Nephron (organoid): ENCODE results near the gene FAM240B.

Experiments
- H3K27ac Mint-ChIP-seq, 3 experiments: 2 replicates each; pipeline ENCODE4 v1.8.0; 2020; ENCODE audit warnings: mixed read lengths in 3 of 3, mild to moderate bottlenecking in 2 of 3, moderate library complexity in 1 of 3
- H3K27me3 Mint-ChIP-seq: 2 replicates; pipeline ENCODE4 v1.8.0; 2021; ENCODE audit warnings: low read depth, mild to moderate bottlenecking, moderate library complexity, mixed read lengths
- H3K36me3 Mint-ChIP-seq: 2 replicates; pipeline ENCODE4 v1.8.0; 2020; ENCODE audit warnings: low read depth, mixed read lengths
- H3K4me1 Mint-ChIP-seq: 2 replicates; pipeline ENCODE4 v1.8.0; 2020; ENCODE audit warnings: mixed read lengths
- H3K4me3 Mint-ChIP-seq, 3 experiments: 2 replicates each; pipeline ENCODE4 v1.8.0; 2020; ENCODE audit warnings: mild to moderate bottlenecking in 3 of 3, mixed read lengths in 3 of 3, moderate library complexity in 2 of 3
- H3K9me3 Mint-ChIP-seq: 2 replicates; pipeline ENCODE4 v1.8.0; 2020; ENCODE audit warnings: mixed read lengths
- TF ChIP-seq, protein P1 (sequence below), 3 experiments: fragments of 200-600 bp; sonication (generic); IDR thresholded peaks; one replicate each; pipeline ENCODE4 v1.5.0; 2021; ENCODE audit warnings: antibody characterized with exemption in 3 of 3; ENCODE audit not compliant: unreplicated experiment in 3 of 3

The FAM240B gene

DNA sequence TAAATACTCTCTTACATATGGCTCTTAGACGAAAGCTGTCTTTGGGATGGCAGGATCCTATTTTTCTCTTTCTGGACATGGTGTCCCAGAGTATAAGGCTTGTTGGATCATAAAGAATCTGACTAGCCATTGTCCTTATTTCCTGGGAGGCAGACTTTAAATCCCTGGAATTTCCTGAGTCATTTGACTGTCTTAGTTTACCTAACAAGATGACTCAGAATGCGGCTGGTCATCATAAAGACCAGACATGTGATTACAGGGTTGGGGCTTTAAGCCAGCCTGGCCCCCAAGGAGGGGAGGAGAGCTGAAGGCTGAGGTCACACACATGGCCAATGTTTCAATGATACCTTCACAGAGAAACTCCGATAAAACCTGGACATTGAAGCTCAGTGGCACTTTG lies 37.2 kb downstream of the FAM240B start:
- H3K4me1 Mint-ChIP-seq: peaks cover 44% of the 10 kb centered on the region
- no peaks in the 10 kb centered on the region for H3K36me3 Mint-ChIP-seq
- peaks cover 11% of the 10 kb centered on the region for H3K27me3 Mint-ChIP-seq
- H3K27ac Mint-ChIP-seq: no peak overlapping the region
- no peak overlapping the region for H3K4me3 Mint-ChIP-seq
- no peaks in the 10 kb centered on the region for H3K9me3 Mint-ChIP-seq
- TF ChIP-seq, protein P1, sequence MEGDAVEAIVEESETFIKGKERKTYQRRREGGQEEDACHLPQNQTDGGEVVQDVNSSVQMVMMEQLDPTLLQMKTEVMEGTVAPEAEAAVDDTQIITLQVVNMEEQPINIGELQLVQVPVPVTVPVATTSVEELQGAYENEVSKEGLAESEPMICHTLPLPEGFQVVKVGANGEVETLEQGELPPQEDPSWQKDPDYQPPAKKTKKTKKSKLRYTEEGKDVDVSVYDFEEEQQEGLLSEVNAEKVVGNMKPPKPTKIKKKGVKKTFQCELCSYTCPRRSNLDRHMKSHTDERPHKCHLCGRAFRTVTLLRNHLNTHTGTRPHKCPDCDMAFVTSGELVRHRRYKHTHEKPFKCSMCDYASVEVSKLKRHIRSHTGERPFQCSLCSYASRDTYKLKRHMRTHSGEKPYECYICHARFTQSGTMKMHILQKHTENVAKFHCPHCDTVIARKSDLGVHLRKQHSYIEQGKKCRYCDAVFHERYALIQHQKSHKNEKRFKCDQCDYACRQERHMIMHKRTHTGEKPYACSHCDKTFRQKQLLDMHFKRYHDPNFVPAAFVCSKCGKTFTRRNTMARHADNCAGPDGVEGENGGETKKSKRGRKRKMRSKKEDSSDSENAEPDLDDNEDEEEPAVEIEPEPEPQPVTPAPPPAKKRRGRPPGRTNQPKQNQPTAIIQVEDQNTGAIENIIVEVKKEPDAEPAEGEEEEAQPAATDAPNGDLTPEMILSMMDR (IDR thresholded peaks at IDR 0.05; ENCODE audit: unreplicated experiment in 3 of 3): no peak

DNA sequence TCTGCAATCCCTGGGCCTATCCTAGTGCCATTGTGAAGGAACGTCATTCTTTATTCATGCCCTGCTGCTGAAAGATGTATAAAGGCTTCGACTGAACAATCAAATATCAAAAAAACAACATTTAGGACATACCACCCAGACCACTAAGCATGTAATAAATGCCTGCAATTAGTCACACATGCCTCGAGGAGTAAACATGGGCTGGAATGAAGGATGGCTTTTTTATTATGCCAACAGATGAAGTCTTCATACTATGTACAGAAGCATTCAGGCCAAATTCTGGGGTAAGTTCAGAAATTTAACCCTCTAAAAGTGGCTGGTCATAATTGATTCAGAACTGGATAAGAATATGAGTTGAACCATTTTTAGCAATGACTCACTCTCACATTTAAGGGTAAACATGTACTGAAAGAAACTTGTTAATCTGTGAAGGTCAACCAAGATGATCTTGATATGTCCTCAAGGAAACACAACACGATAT lies 38.1 kb downstream of the FAM240B start:
- no peak overlapping the region for H3K4me3 Mint-ChIP-seq

GRCh38 chr9:38680837-38681445 lies 39.0 kb downstream of the FAM240B start:
- TF ChIP-seq, protein P1 (IDR thresholded peaks at IDR 0.05; ENCODE audit: unreplicated experiment in 3 of 3): no peak
- no peaks in the 10 kb centered on the region for H3K36me3 Mint-ChIP-seq
- H3K4me3 Mint-ChIP-seq: no peak overlapping the region
- H3K9me3 Mint-ChIP-seq: no peaks in the 10 kb centered on the region
- H3K27ac Mint-ChIP-seq: peak overlapping the region; percentile 54 to 75 (median 62)
- H3K27me3 Mint-ChIP-seq: peaks cover 13% of the 10 kb centered on the region
- peaks cover 41% of the 10 kb centered on the region for H3K4me1 Mint-ChIP-seq

More for the DNA sequence above, 38.1 kb downstream of the FAM240B start:
- no peaks in the 10 kb centered on the region for H3K36me3 Mint-ChIP-seq
- peaks cover 11% of the 10 kb centered on the region for H3K27me3 Mint-ChIP-seq
- peaks cover 44% of the 10 kb centered on the region for H3K4me1 Mint-ChIP-seq
- H3K9me3 Mint-ChIP-seq: no peaks in the 10 kb centered on the region
- peak overlapping the region; percentile 23 to 75 (median 62) for H3K27ac Mint-ChIP-seq
- TF ChIP-seq, protein P1 (IDR thresholded peaks at IDR 0.05; ENCODE audit: unreplicated experiment in 3 of 3): no peak

DNA sequence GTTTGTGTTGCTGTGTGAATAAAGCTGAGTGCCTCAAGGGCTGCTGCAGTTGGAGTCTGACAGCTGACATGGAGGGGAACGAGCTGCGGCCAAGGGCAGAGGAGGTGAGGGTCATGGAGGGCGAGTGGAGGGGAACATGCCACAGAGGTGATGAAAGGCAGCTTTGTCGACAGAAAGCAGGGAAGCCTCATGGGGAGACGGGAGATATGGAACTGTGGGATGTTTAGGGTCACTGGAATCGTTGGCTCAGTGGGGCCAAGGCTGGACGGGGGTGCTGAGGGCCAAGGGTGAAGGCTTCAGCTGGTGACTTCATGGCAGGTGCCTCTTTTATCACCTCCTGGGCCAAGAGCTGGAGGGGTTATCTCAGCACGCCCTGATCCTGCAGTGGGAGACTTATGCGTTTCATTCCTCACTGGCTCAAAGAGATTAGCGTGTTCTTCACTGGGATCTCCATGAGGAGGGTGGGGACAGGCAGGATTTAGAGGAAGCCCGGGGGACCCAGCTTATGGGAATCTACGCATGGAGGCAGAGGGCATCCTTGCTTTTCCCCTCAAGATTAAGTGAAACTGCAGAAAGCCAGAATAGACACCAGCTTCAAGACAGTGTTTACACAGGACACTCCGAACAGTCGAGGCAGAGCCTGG lies 42.2 kb downstream of the FAM240B start:
- H3K4me3 Mint-ChIP-seq: no peak overlapping the region
- peaks cover 47% of the 10 kb centered on the region for H3K4me1 Mint-ChIP-seq
- peaks cover 22% of the 10 kb centered on the region for H3K27me3 Mint-ChIP-seq
- no peaks in the 10 kb centered on the region for H3K9me3 Mint-ChIP-seq
- no peak overlapping the region for H3K27ac Mint-ChIP-seq
- TF ChIP-seq, protein P1 (IDR thresholded peaks at IDR 0.05; ENCODE audit: unreplicated experiment in 3 of 3): no peak
- no peaks in the 10 kb centered on the region for H3K36me3 Mint-ChIP-seq

DNA sequence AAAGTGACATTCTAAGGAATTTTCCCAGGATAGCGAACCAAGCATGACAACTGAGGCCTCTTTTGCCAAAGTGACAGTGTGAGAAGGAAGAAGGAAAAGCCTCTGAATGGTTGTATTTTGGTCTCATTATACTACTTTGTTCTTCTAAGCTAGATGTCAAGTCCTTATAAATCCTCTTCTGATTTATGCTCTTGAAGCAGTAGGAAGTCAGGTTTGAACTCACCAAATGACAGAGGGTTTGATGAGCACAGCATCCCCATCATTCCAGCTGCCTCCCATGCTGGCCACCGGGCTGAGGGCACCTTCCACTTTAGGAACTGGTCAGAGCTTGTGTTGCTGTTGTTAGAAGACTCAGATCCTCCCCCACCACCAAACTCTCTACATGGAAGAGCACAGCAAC lies 44.1 kb downstream of the FAM240B start:
- H3K36me3 Mint-ChIP-seq: no peaks in the 10 kb centered on the region
- no peak overlapping the region for H3K4me3 Mint-ChIP-seq
- H3K27ac Mint-ChIP-seq: no peak overlapping the region
- TF ChIP-seq, protein P1 (IDR thresholded peaks at IDR 0.05; ENCODE audit: unreplicated experiment in 3 of 3): no peak
- peaks cover 21% of the 10 kb centered on the region for H3K27me3 Mint-ChIP-seq
- no peaks in the 10 kb centered on the region for H3K9me3 Mint-ChIP-seq
- peaks cover 42% of the 10 kb centered on the region for H3K4me1 Mint-ChIP-seq

GRCh38 chr9:38675211-38675610 lies 44.7 kb downstream of the FAM240B start:
- Mint-ChIP-seq H3K27me3 (peaks cover 18% of the 10 kb centered on the region), H3K36me3 (no peaks in the 10 kb centered on the region), H3K4me1 (peaks cover 36% of the 10 kb centered on the region), H3K9me3 (no peaks in the 10 kb centered on the region), H3K4me3 (no peak overlapping the region), H3K27ac (no peak overlapping the region)
- TF ChIP-seq, protein P1 (IDR thresholded peaks at IDR 0.05; ENCODE audit: unreplicated experiment in 3 of 3): no peak
